A549 (cell line): Measurements from ENCODE around the gene CPZ. TPM values are rescaled to one million over a fixed set of nuclear protein-coding genes. Genes with fewer than 3 reads are reported as not detected.

ENCODE experiments used
- ATAC-seq, 2 experiments: fragments of 200-7000 bp in 1 of 2; fragments of >200 bp in 1 of 2; cut with Nextera tagmentation in 1 of 2; cut with Tn5 transposase in 1 of 2; 3 replicates each; pipeline versions ENCODE4 v1.8.0 to v1.9.1; 2018 to 2020; ENCODE audit warnings: mild to moderate bottlenecking in 1 of 2, moderate library complexity in 1 of 2
- CTCF ChIA-PET: fragments of 300-600 bp; sonication (Branson Sonifier 250); formaldehyde crosslinking; extraction: SDS; loops from one replicate; lab custom pipeline; 2021; ENCODE audit warnings: antibody characterized with exemption, inconsistent platforms; lab: Yijun Ruan, JAX
- POLR2A ChIA-PET: fragments of 350-600 bp; formaldehyde crosslinking; extraction: SDS; loops from one replicate; lab custom pipeline; 2021; ENCODE audit warnings: antibody characterized with exemption, inconsistent platforms; lab: Yijun Ruan, JAX
- DNase-seq, 2 experiments: peaks; one replicate each; pipeline versions ENCODE4 v3.0.0 to v3.0.0-alpha.2; 2011 to 2016; ENCODE audit warnings: low read depth in 1 of 2, low spot score in 1 of 2
- FAIRE-seq: peaks from 2 replicates; lab custom pipeline; 2011; peaks lifted over from hg19 to GRCh38; lab: Jason Lieb, UNC
- H3K27ac ChIP-seq, 2 experiments: fragments of >200 bp; sonication (Bioruptor Twin); formaldehyde crosslinking; 3 replicates each; pipeline ENCODE4 v1.5.1; 2016 to 2017
- H3K4me1 ChIP-seq: fragments of >200 bp; sonication (Bioruptor Twin); formaldehyde crosslinking; 3 replicates; pipeline ENCODE4 v1.6.1; 2016
- H3K4me2 ChIP-seq: fragments of >200 bp; sonication (Bioruptor Twin); formaldehyde crosslinking; 3 replicates; pipeline ENCODE4 v1.6.1; 2016
- H3K4me3 ChIP-seq: fragments of >200 bp; sonication (Bioruptor Twin); formaldehyde crosslinking; 3 replicates; pipeline ENCODE4 v1.5.1; 2016
- H3K9me3 ChIP-seq: fragments of >200 bp; sonication (Bioruptor Twin); formaldehyde crosslinking; 3 replicates; pipeline ENCODE4 v1.6.1; 2016
- CBX2 ChIP-seq: fragments of 200-600 bp; sonication (generic); IDR thresholded peaks from 2 replicates; pipeline ENCODE4 v1.6.1; 2016; ENCODE audit warnings: low read depth, mild to moderate bottlenecking, borderline replicate concordance
- CBX8 ChIP-seq: fragments of 200-600 bp; sonication (generic); IDR thresholded peaks from 2 replicates; pipeline ENCODE4 v1.6.1; 2016
- CEBPB ChIP-seq, 2 experiments: fragments of >200 bp in 1 of 2; sonication (Bioruptor Twin) in 1 of 2; formaldehyde crosslinking in 1 of 2; IDR thresholded peaks; 2 replicates each; pipeline ENCODE4 v1.6.1; 2012 to 2016
- CHD2 ChIP-seq: fragments of 150-350 bp; IDR thresholded peaks from 2 replicates; pipeline ENCODE4 v1.6.1; 2014; ENCODE audit warnings: low read length; ENCODE audit not compliant: partially characterized antibody
- CTCF ChIP-seq: fragments of >200 bp; sonication (Bioruptor Twin); formaldehyde crosslinking; IDR thresholded peaks from 3 replicates; pipeline ENCODE4 v1.5.1; 2016
- ELK1 ChIP-seq: fragments of 150-350 bp; IDR thresholded peaks from 2 replicates; pipeline ENCODE4 v1.6.1; 2014; ENCODE audit warnings: low read depth, mild to moderate bottlenecking, low read length
- EP300 ChIP-seq, 2 experiments: fragments of >200 bp; sonication (Bioruptor Twin); formaldehyde crosslinking; IDR thresholded peaks; 2 replicates in 1 of 2; 3 replicates in 1 of 2; pipeline ENCODE4 v1.6.1; 2016 to 2017
- ESRRA ChIP-seq: fragments of 150-350 bp; IDR thresholded peaks from 2 replicates; pipeline ENCODE4 v1.6.1; 2014; ENCODE audit warnings: mild to moderate bottlenecking, low read length, borderline replicate concordance
- FOSL2 ChIP-seq, 2 experiments: fragments of 450-650 bp in 1 of 2; fragments of >200 bp in 1 of 2; sonication (Bioruptor Twin) in 1 of 2; formaldehyde crosslinking; IDR thresholded peaks; 2 replicates each; pipeline versions ENCODE4 v1.5.0 to v1.6.1; 2016 to 2020; ENCODE audit warnings: mild to moderate bottlenecking in 1 of 2, moderate library complexity in 1 of 2
- HES2 ChIP-seq: fragments of >200 bp; sonication (Bioruptor Twin); formaldehyde crosslinking; IDR thresholded peaks from 2 replicates; pipeline ENCODE4 v1.6.1; 2016
- HEYL ChIP-seq: fragments of 250-450 bp; sonication (Bioruptor Pico); IDR thresholded peaks from 2 replicates; pipeline ENCODE4 v1.8.0; 2021; ENCODE audit warnings: mild to moderate bottlenecking, moderate library complexity
- JUNB ChIP-seq: fragments of >200 bp; sonication (Bioruptor Twin); formaldehyde crosslinking; IDR thresholded peaks from 2 replicates; pipeline ENCODE4 v1.6.1; 2016
- KDM1A ChIP-seq: fragments of 200-600 bp; sonication (generic); IDR thresholded peaks from 2 replicates; pipeline ENCODE4 v1.6.1; 2016; ENCODE audit warnings: low read depth, mild to moderate bottlenecking
- MAFK ChIP-seq: fragments of 450-650 bp; IDR thresholded peaks from 2 replicates; pipeline ENCODE4 v1.6.1; 2014; ENCODE audit not compliant: partially characterized antibody
- RAD21 ChIP-seq, 2 experiments: fragments of >200 bp in 1 of 2; sonication (Bioruptor Twin) in 1 of 2; formaldehyde crosslinking in 1 of 2; IDR thresholded peaks in 1 of 2; conservative IDR thresholded peaks in 1 of 2; 2 replicates in 1 of 2; 3 replicates in 1 of 2; pipeline ENCODE4 v1.6.1; 2012 to 2018; ENCODE audit warnings: inconsistent platforms in 1 of 2
- RCOR1 ChIP-seq: fragments of 150-350 bp; IDR thresholded peaks from 2 replicates; pipeline ENCODE4 v1.6.1; 2014; ENCODE audit warnings: antibody characterized with exemption, low read length, low read depth
- REST ChIP-seq: fragments of 200-600 bp; sonication (generic); IDR thresholded peaks from 2 replicates; pipeline ENCODE4 v1.6.1; 2016; ENCODE audit warnings: antibody characterized with exemption, mild to moderate bottlenecking, moderate library complexity
- RNF2 ChIP-seq: fragments of 200-600 bp; sonication (generic); IDR thresholded peaks from 2 replicates; pipeline ENCODE4 v1.6.1; 2016; ENCODE audit warnings: low read depth, mild to moderate bottlenecking, antibody characterized with exemption, moderate library complexity, borderline replicate concordance
- ZSCAN20 ChIP-seq: fragments of 250-450 bp; sonication (Bioruptor Pico); IDR thresholded peaks from 2 replicates; pipeline ENCODE4 v1.8.0; 2022; ENCODE audit warnings: mild to moderate bottlenecking, moderate library complexity
- WGBS: methylation state at CpG from one replicate; pipeline ENCODE4 v1.1.6; 2017; ENCODE audit errors: missing lambda C conversion rate; 5-methylcytosine and 5-hydroxymethylcytosine counted together
- polyA plus RNA-seq, 4 experiments: library from polyadenylated mRNA; depleted of rRNA in 3 of 4; stranded (reverse); fragments of >200 nt; fragmentation: RNase III in 1 of 4; extraction: RNeasy Plus Mini Kit Qiagen cat#74134 plus additional on column Dnase treatment in 1 of 4; gene quantifications; 2 replicates in 3 of 4; 3 replicates in 1 of 4; pipeline ENCODE4 v1.2.3, GENCODE V29; 2011 to 2017

The CPZ gene
- polyA plus RNA-seq, 2 of the 4 experiments (the other 2 are of a cell fraction) = 0.09 to 0.21 TPM

- POLR2A ChIA-PET = no interaction called here
- DNase-seq (no peak), FAIRE-seq (no peak), ATAC-seq (peak in 1 of 2 experiments; percentile 57; a peak in 3 of 6 replicates)
- CTCF ChIA-PET = interaction anchor here (0.8 to 1.1 kb wide), 3 partner anchors 10 to 49 kb away, joined by 3 to 5 read pairs (median 3); no protein-coding TSS in a partner anchor
- TF ChIP-seq FOSL2 (IDR thresholded peaks at IDR 0.05) (no peak), FOSL2 (CRISPR knock-in tag; IDR thresholded peaks at IDR 0.05) (no peak), EP300 (IDR thresholded peaks at IDR 0.05) (no peak), RCOR1 (no peak), HES2 (no peak), HEYL (CRISPR knock-in tag) (no peak), RAD21 (conservative IDR thresholded peaks at IDR 0.05 in 1 of 2, IDR thresholded peaks at IDR 0.05 in 1 of 2) (no peak), ZSCAN20 (CRISPR knock-in tag) (no peak), KDM1A (no peak), CTCF (no peak), CHD2 (no peak), ELK1 (no peak), CBX8 (no peak), REST (no peak), CEBPB (IDR thresholded peaks at IDR 0.05) (no peak), JUNB (no peak), RNF2 (no peak), MAFK (no peak), CBX2 (no peak), ESRRA (no peak)
- Histone ChIP-seq H3K4me2 (peak overlapping the region; percentile 14; the same call in 1 of the 3 replicates), H3K4me1 (peaks cover 26% of the 10 kb centered on the region), H3K9me3 (no peaks in the 10 kb centered on the region), H3K27ac (peak overlapping the region in 1 of 2 experiments; percentile 49; a peak in 2 of 6 replicates), H3K4me3 (no peak overlapping the region)
- 85% methylated on average over 10 of the region's 21 CpGs for WGBS
Measured at GRCh38 chr4:8558080-8558960, 34.2 kb upstream of the CPZ start.
